Activated CD4-positive, alpha-beta T cell treated with anti-CD3 and anti-CD28 coated beads, Interleukin-2, amount 50 U/mL, for 16 hours (primary cell): ENCODE measurements around the gene TMEM72.

Experiments used
- DNase-seq: peaks from one replicate; pipeline ENCODE4 v3.0.0-alpha.2; 2020

The TMEM72 gene

DNA sequence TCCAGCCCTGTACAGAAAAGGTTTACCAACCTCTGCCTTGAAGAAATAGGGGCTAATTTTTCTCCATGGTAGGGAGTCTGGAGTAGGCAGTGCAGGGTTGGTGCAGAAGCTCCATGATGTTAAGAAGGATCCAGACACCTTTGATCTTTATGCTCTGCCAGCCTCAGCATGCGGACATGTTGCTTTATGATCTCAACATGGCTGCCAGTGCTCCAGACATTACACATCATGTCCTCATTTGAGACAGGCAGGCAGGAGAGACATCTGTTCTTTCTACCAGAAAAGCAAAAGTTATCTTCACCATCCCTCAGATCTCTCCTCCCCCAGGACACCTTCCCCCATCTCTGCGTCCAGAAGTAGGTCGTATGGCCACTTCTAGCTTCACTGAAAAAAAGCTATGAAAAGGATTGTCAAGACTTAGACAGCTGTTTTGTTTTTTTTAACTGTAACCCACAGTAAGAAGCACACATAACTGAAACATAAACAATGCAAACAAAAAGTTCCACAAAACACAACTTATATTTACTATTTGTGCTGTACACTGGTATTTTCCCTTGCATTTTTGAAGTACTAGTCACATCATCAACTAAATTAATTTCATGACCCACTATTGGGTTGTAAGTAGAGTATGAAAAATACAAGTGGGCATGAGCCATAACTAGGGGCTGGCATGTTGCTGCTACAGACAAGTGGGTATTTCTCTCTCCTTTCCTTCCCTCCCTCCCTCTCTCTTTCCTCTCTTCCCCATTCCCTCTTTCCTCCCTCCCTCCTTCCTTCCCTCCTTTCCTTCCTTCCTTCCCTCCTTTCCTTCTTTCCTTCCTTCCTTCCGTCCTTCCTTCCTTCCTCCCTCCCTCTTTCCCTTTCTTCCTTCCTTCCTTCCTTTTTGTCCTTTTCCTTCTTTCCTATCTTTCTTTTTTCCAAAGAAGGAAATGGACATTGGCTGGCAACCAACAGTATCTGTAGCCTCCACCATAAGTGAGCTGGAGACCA, 45.9 kb downstream of the TMEM72 start:
- DNase-seq = no peak

DNA sequence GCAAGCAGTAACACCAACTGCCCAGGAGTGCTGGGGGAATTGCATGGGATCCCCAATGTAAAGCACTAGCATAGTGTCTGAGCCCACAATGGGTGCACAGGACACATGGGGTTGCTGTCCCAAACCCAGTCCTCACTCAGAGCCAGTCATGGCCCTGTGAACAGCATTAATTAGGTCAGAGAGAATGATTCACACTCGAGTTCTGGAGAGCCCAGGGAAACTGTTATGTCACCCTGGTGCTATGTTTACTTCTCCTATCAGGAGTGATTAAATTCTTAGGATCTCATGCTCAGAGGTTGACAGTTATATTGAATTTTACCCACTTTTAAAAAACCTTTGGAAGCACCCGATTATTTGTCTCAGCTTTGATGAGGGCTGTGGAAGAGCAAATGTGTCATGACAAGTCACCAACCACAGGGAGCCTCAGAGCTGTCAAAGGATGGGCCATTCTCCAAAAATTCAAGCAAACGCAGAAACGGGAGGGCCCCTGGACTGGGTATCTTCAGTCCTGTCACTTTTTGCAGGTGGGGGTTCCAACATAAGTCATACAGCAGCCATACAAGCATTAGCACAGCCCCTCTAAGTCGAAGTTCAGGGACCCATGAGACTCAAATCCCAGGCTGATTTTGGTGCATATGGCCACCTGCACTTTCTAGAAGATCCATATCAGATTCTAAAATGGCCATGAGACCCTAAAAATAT, 47.2 kb downstream of the TMEM72 start:
- no peak for DNase-seq

GRCh38 chr10:44958898-44959246, 47.7 kb downstream of the TMEM72 start:
- no peak for DNase-seq

GRCh38 chr10:44959247-44960087, 48.3 kb downstream of the TMEM72 start, which contains the start of gene RASSF4:
TSS of gene RASSF4 (plus strand) at chr10:44959802. CDS start at chr10:44970203, 10,401 bp downstream.
- DNase-seq = peak; percentile 92

GRCh38 chr10:44960088-44960460, 48.9 kb downstream of the TMEM72 start:
- DNase-seq = no peak

GRCh38 chr10:44960482-44961229, 49.5 kb downstream of the TMEM72 start:
- no peak for DNase-seq

GRCh38 chr10:44961230-44961571, 50.1 kb downstream of the TMEM72 start:
- DNase-seq = no peak

DNA sequence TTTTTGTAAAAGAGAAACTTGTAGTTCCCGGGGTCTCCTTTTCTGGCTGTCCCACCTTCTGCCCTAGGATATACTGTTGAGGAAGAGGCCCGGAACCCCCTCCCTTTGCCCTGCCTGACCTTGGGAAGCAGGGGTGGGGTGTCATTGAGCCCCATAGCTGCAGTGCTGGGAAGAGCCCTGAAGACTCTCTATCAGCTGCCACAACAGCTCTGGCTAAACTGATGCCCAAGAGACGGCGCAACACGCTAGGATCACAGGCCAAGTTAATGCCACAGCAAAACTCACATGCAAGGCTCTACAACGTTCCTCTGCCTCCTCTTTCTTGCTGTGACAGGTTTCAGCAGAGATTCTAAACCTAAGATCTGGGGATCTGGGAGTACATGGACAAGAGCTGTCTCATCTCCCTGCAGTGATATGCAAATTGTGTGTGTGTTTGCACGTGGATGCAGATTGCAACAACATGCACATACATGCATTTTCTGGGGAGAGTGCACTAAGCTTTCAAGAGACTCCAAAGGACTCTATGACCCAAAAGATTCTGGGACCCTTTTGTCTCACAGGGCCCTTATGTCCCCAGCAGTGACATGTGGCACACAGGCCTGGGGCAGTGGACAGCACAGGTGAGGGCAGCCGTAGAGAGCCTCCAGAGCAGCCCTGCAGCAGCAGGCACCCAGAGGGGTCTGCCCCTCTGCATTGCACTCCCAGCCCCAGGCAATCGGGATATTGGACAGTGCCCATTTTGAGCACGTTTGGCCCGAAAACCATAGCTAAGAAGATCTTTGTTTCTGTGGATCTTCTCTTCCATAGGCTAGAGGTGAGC, 51.0 kb downstream of the TMEM72 start:
- DNase-seq = no peak

- DNase-seq = no peak
Observed at GRCh38 chr10:44962870-44963738, 52.0 kb downstream of the TMEM72 start.

DNA sequence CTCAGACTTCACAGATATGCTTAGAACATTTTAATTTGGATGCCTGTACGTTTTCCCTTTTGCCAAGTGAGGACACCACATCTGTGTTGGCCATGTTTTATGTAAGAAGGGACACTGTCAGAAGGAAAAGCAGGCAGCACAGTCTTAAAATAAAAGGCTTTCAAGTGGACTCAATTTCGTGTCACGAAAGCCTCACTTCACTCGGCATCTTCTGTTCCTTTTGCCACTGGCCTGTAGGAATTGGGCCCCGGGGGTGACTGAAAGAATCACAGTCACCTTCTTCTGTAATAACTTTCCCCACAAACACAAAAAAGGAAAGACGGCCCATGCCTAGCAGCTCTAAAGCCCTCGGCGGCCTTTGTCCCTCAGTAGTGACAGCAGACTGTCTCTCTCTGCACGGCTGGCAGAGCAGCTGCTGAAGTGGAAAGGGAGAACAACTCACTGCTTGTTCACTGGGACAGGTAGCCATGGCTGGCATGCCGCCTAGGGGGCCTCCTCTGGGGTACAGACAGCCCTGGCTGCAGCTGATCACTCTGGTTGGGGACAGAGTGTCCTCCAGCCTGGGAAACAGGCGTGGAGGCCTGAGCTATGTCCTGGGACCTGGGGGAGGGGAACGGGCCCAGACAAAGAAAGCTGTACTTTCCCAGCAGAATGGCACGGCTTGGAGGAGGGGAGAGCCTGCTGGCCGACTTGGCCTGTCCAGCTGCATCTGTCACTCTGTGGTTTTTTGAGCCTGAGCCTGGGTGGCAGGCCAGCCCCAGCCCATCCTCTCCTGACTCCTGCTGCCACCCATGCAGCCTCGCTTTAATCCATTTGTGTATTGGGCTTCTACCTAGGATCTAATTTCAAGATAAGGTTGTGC, 52.9 kb downstream of the TMEM72 start:
- no peak for DNase-seq

DNA sequence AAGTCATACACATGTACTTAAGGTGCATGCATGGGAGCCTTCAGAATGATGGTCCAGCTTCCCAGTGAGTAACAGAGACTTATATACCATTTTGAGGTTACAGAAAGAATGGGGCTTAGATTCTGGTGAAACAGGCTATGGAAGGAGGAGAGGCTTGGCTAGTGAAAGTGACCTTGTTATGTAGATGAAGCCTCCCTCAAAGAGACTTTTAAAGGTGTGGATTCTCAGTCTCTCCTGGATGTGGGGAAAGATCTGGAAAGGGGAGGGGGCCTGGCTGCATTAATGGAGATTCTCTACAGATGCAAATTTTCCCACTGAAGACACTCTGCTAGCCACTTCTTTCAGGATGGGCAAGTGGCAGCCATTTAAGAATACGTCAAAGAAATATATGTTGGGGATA, 54.0 kb downstream of the TMEM72 start:
- DNase-seq = no peak

GRCh38 chr10:44965651-44966097, 54.5 kb downstream of the TMEM72 start:
- DNase-seq = no peak

GRCh38 chr10:44966129-44966815, 55.1 kb downstream of the TMEM72 start:
- no peak for DNase-seq

GRCh38 chr10:44966816-44967509, 55.8 kb downstream of the TMEM72 start:
- no peak for DNase-seq

DNA sequence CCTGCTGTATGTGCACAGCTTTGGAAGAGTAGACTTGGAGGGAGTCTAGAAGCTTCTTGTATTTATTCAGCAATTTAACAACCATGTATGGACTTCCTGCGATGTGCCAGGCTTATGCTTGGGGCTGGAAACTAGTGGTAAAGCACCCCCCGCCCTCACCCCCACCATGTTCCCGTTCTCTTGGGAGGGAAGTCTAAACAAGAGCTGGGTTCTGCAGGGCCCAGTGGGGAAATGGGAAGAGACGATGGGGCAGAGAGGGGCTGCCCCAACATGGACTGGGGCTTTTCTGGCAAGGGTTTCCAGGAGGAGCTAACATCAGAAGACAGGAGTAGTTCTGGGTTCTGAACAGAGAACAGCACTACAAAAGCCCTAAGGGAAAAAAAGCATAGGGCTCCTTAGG, 56.5 kb downstream of the TMEM72 start:
- no peak for DNase-seq

DNA sequence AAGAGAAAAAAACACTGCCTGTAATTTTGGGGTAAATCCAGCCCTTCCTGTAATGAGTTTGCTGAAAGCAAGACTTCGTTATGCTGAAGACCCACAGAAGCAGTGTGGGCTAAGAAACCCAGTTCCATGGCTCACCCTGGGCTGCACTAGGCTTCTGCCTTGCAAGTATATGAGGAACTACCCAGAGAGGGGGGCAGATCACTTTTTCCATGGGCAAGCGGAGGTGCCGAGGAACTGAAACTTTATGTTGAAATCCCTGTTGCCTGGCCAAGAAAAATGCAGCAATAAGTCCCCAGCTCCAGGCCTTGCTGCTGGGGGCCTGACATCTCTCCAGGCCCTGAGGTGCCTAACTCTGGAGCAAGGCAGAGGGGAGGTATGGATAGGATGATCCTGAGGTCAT, 57.0 kb downstream of the TMEM72 start:
- no peak for DNase-seq

DNA sequence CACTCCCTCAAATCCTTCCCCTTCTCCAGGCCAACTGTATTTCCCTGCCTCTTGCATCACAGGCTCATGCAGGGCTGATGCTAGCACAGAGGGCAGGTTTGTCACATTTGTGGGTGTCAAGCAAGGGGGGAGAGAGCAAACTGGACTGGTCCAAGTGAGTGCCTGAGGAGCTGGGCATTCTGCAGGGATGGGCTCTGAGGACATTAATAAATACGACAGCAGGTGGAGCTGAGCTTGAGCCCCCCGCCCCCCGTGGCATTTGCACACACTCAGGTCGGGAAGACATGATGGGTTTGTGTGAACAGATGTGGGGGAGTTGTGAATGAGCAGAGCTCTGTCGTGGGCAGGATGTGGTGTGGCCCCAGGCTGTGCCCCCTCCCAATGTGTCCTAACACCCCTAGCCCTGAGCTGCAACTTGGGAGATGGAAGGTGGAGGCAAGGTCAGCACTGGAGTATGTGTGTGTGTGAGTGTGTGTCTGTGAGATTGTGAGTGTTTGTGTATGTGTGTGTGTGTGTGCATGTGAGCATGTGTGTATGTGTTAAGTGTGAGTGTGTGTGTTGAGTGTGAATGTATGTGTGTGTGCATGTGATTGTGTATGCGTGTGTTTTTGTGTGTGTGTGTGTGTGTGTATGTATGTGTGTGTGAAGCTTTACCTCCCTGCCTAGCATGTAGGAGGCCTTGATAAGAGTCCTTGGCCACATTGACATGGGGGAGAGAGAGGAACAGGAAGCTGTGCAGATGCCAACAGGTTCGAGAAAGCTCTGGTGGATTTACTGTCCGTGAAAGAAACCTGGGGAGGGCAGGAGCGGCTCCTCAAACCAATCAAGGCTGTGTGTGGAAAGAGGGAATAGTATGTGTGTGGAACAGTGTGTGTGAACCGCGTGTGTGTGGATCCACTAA, 57.6 kb downstream of the TMEM72 start:
- no peak for DNase-seq
